Liver (tissue), 9 donors: ENCODE data around the gene ALS2CL. TPM values are rescaled to one million over a fixed set of nuclear protein-coding genes. Genes with fewer than 3 reads are reported as not detected.

Experiments used
- DNase-seq: peaks from one replicate; pipeline ENCODE4 v3.0.0-alpha.2; 2017; ENCODE audit warnings: low spot score
- H3K27ac ChIP-seq, 2 donors: one replicate each; pipeline ENCODE4 v1.7.0; 2013; ENCODE audit warnings: inconsistent platforms in 2 of 2, low read length in 2 of 2, control low read depth in 1 of 2, low read depth in 1 of 2, mild to moderate bottlenecking in 1 of 2
- H3K27me3 ChIP-seq, 4 donors: one replicate each; pipeline versions ENCODE4 v1.6.1 to v1.7.0; 2013; ENCODE audit warnings: low read length in 3 of 4, inconsistent platforms in 1 of 4, mild to moderate bottlenecking in 1 of 4, moderate library complexity in 1 of 4; ENCODE audit not compliant: control insufficient read depth in 4 of 4, insufficient read depth in 4 of 4
- H3K36me3 ChIP-seq, 4 donors: one replicate each; pipeline versions ENCODE4 v1.6.1 to v1.7.0; 2013; ENCODE audit warnings: low read length in 3 of 4, mild to moderate bottlenecking in 3 of 4, low read depth in 1 of 4, moderate library complexity in 1 of 4; ENCODE audit not compliant: control insufficient read depth in 4 of 4, insufficient read depth in 3 of 4
- H3K4me1 ChIP-seq, 4 donors: one replicate each; pipeline versions ENCODE4 v1.6.1 to v1.7.0; 2013; ENCODE audit warnings: low read length in 3 of 4, mild to moderate bottlenecking in 3 of 4, moderate library complexity in 1 of 4; ENCODE audit not compliant: control insufficient read depth in 4 of 4, insufficient read depth in 4 of 4
- H3K4me3 ChIP-seq, 3 donors: one replicate each; pipeline versions ENCODE4 v1.6.1 to v1.7.0; 2013; ENCODE audit warnings: low read length in 3 of 3, control low read depth in 1 of 3, low read depth in 1 of 3, mild to moderate bottlenecking in 1 of 3
- H3K9ac ChIP-seq, 2 donors: one replicate each; pipeline ENCODE4 v1.7.0; 2013; ENCODE audit warnings: low read length in 2 of 2, mild to moderate bottlenecking in 2 of 2, moderate library complexity in 2 of 2, control low read depth in 1 of 2, low read depth in 1 of 2
- H3K9me3 ChIP-seq, 4 donors: one replicate each; pipeline versions ENCODE4 v1.6.1 to v1.7.0; 2013; ENCODE audit warnings: low read length in 3 of 4; ENCODE audit not compliant: control insufficient read depth in 4 of 4
- EGR1 ChIP-seq, 2 donors: IDR thresholded peaks; 2 replicates each; pipeline ENCODE4 v1.6.1; 2016 to 2018; ENCODE audit warnings: antibody characterized with exemption in 2 of 2, low read depth in 2 of 2
- FOXA1 ChIP-seq: IDR thresholded peaks from 2 replicates; pipeline ENCODE4 v1.6.1; 2016; ENCODE audit warnings: antibody characterized with exemption
- FOXA2 ChIP-seq: IDR thresholded peaks from 2 replicates; pipeline ENCODE4 v1.6.1; 2016; ENCODE audit warnings: antibody characterized with exemption
- GABPA ChIP-seq, 2 donors: IDR thresholded peaks in 1 of 2; conservative IDR thresholded peaks in 1 of 2; 2 replicates each; pipeline ENCODE4 v1.6.1; 2016; ENCODE audit warnings: antibody characterized with exemption in 2 of 2, mild to moderate bottlenecking in 1 of 2, moderate library complexity in 1 of 2
- HNF4A ChIP-seq, 2 donors: conservative IDR thresholded peaks; 2 replicates each; pipeline ENCODE4 v1.6.1; 2016; ENCODE audit warnings: antibody characterized with exemption in 2 of 2, mild to moderate bottlenecking in 2 of 2
- HNF4G ChIP-seq: IDR thresholded peaks from 2 replicates; pipeline ENCODE4 v1.6.1; 2016; ENCODE audit warnings: antibody characterized with exemption
- JUND ChIP-seq, 2 donors: IDR thresholded peaks; 2 replicates each; pipeline ENCODE4 v1.6.1; 2016; ENCODE audit warnings: antibody characterized with exemption in 2 of 2
- MAX ChIP-seq: IDR thresholded peaks from 2 replicates; pipeline ENCODE4 v1.6.1; 2016; ENCODE audit warnings: antibody characterized with exemption
- NR2F2 ChIP-seq: IDR thresholded peaks from 2 replicates; pipeline ENCODE4 v1.6.1; 2016; ENCODE audit warnings: antibody characterized with exemption
- REST ChIP-seq: IDR thresholded peaks from 2 replicates; pipeline ENCODE4 v1.6.1; 2016; ENCODE audit warnings: antibody characterized with exemption, mild to moderate bottlenecking
- RXRA ChIP-seq, 2 donors: IDR thresholded peaks; 2 replicates each; pipeline ENCODE4 v1.6.1; 2017 to 2018; ENCODE audit warnings: antibody characterized with exemption in 2 of 2, mild to moderate bottlenecking in 1 of 2
- SP1 ChIP-seq: IDR thresholded peaks from 2 replicates; pipeline ENCODE4 v1.6.1; 2018; ENCODE audit warnings: antibody characterized with exemption, mild to moderate bottlenecking
- TAF1 ChIP-seq: conservative IDR thresholded peaks from 2 replicates; pipeline ENCODE4 v1.6.1; 2016; ENCODE audit warnings: antibody characterized with exemption, mild to moderate bottlenecking
- YY1 ChIP-seq: IDR thresholded peaks from 2 replicates; pipeline ENCODE4 v1.6.1; 2016; ENCODE audit warnings: antibody characterized with exemption, mild to moderate bottlenecking
- ZBTB33 ChIP-seq: IDR thresholded peaks from 2 replicates; pipeline ENCODE4 v1.6.1; 2016; ENCODE audit warnings: antibody characterized with exemption
- WGBS: extraction: QIAGEN DNeasy Blood & Tissue Kit; methylation state at CpG from one replicate; pipeline ENCODE4 v1.1.7; 2013; 5-methylcytosine and 5-hydroxymethylcytosine counted together
- polyA plus RNA-seq, 2 donors: library from polyadenylated mRNA; stranded (reverse) in 1 of 2; unstranded in 1 of 2; fragments of 200-250 nt in 1 of 2; fragments of >200 nt in 1 of 2; fragmentation: Nextera tagmentation in 1 of 2; extraction: Ambion mirVana in 1 of 2; gene quantifications; one replicate each; pipeline versions ENCODE4 v1.2.1 to v1.2.3, GENCODE V29; 2013 to 2015
- total RNA-seq, 2 donors: library from RNA; depleted of rRNA; stranded (reverse); fragments of >200 nt; gene quantifications; one replicate each; pipeline ENCODE4 v1.2.3, GENCODE V29; 2014
- TF ChIP-seq, protein P1 (sequence below): fragments of 150-350 bp; IDR thresholded peaks from 2 replicates; pipeline ENCODE4 v1.5.1; 2017; ENCODE audit warnings: improper control_type of control experiment, low read depth, low read length; ENCODE audit not compliant: missing input control
- TF ChIP-seq, protein P2 (sequence below): IDR thresholded peaks from 2 replicates; pipeline ENCODE4 v1.6.1; 2016; ENCODE audit warnings: antibody characterized with exemption
- donor health status: healthy.
- donor health status: healthy.
- donor health status: healthy.
- donor health status: healthy.
- donor health status: healthy.

ALS2CL gene
- total and polyA plus RNA-seq, 4 donors: 0.51 to 22.9 (median 5.7) TPM

GRCh38 chr3:46711305-46711704, 17.8 kb upstream of the ALS2CL start:
- Histone ChIP-seq H3K9me3 (no peaks in the 10 kb centered on the region), H3K4me1 (no peaks in the 10 kb centered on the region), H3K9ac (no peak overlapping the region), H3K27me3 (no peaks in the 10 kb centered on the region), H3K27ac (no peak overlapping the region), H3K36me3 (no peaks in the 10 kb centered on the region), H3K4me3 (no peak overlapping the region)
- no peak for DNase-seq
- TF ChIP-seq REST: no peak
- TF ChIP-seq, protein P1, sequence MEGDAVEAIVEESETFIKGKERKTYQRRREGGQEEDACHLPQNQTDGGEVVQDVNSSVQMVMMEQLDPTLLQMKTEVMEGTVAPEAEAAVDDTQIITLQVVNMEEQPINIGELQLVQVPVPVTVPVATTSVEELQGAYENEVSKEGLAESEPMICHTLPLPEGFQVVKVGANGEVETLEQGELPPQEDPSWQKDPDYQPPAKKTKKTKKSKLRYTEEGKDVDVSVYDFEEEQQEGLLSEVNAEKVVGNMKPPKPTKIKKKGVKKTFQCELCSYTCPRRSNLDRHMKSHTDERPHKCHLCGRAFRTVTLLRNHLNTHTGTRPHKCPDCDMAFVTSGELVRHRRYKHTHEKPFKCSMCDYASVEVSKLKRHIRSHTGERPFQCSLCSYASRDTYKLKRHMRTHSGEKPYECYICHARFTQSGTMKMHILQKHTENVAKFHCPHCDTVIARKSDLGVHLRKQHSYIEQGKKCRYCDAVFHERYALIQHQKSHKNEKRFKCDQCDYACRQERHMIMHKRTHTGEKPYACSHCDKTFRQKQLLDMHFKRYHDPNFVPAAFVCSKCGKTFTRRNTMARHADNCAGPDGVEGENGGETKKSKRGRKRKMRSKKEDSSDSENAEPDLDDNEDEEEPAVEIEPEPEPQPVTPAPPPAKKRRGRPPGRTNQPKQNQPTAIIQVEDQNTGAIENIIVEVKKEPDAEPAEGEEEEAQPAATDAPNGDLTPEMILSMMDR: no peak
- TF ChIP-seq TAF1: no peak
- TF ChIP-seq YY1: no peak
- TF ChIP-seq NR2F2: no peak
- TF ChIP-seq JUND (IDR thresholded peaks at IDR 0.05): no peak
- TF ChIP-seq MAX: no peak
- TF ChIP-seq, protein P2, sequence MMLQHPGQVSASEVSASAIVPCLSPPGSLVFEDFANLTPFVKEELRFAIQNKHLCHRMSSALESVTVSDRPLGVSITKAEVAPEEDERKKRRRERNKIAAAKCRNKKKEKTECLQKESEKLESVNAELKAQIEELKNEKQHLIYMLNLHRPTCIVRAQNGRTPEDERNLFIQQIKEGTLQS: no peak
- no peak for TF ChIP-seq FOXA1
- TF ChIP-seq RXRA (IDR thresholded peaks at IDR 0.05): no peak
- TF ChIP-seq GABPA (IDR thresholded peaks at IDR 0.05 in 1 of 2, conservative IDR thresholded peaks at IDR 0.05 in 1 of 2): no peak
- no peak for TF ChIP-seq ZBTB33
- TF ChIP-seq HNF4A (conservative IDR thresholded peaks at IDR 0.05): no peak
- TF ChIP-seq SP1: no peak
- no peak for TF ChIP-seq EGR1 (IDR thresholded peaks at IDR 0.05; ENCODE audit: low read depth in 2 of 2)
- no peak for TF ChIP-seq FOXA2
- 91% methylated on average over 2 of the region's 2 CpGs for WGBS

- no peaks in the 10 kb centered on the region for H3K9me3 ChIP-seq
- no peak for DNase-seq
- no peak overlapping the region for H3K9ac ChIP-seq
- WGBS: 97% methylated on average over 6 of the region's 6 CpGs
- H3K4me1 ChIP-seq: no peaks in the 10 kb centered on the region
- TF ChIP-seq REST: no peak
- no peak for TF ChIP-seq JUND (IDR thresholded peaks at IDR 0.05)
- TF ChIP-seq HNF4G: no peak
- no peaks in the 10 kb centered on the region for H3K27me3 ChIP-seq
- H3K36me3 ChIP-seq: no peaks in the 10 kb centered on the region
- H3K27ac ChIP-seq: no peak overlapping the region
- H3K4me3 ChIP-seq: no peak overlapping the region
Observed at GRCh38 chr3:46710671-46711295, 17.3 kb upstream of the ALS2CL start.
